GM19467 (cell line): ENCODE measurements around the gene PLXNC1.

ENCODE experiments used
- ATAC-seq: cut with Tn5 transposase; IDR thresholded peaks from one replicate; pipeline ENCODE4 v1.9.1; 2021; ENCODE audit warnings: mild to moderate bottlenecking, moderate library complexity; ENCODE audit not compliant: unreplicated experiment

Gene PLXNC1

DNA sequence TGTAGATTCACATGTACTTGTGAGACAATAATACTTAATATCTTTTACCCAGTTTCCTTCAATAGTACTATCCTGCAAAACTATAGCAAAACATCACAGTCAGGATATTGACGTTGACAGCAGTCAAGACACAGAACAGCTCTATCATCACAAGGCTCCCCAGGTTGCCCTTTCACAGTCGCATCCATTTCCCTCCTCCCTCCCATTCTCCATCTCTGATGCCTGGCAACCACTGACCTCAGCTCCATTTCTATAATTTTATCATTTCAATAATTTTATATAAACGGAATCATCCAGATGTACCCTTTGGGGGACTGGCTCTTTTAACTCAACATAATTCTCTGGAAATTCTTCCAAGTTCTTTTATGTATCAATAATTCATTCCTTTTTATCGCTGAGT lies 81.5 kb downstream of the PLXNC1 start:
- ATAC-seq: no peak

DNA sequence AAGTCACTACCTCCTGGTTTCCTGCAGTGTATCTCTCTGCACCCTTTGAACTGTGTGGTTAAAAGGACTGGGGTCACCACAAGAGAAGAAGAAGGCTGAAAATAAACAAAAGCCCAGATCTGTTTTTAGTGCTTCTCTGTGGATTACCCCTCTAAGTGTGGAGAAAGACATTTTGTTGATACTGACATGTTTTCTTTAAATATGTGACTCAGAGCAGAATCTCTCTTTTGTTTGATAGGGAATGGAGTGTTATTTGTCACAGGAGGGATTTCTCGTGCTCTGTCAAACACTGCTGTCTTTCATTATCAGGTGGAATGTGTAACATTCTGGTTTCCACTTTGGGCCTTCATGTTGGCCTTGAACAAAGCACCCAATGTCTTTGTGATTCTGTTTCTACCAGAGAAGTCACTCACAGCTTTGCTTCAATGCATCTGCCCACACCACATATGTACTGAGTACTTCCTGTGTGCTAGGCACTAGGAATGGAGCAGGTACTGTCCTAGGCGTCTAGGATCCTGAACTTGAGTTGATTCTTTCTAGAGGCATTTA lies 82.1 kb downstream of the PLXNC1 start:
- no peak for ATAC-seq

DNA sequence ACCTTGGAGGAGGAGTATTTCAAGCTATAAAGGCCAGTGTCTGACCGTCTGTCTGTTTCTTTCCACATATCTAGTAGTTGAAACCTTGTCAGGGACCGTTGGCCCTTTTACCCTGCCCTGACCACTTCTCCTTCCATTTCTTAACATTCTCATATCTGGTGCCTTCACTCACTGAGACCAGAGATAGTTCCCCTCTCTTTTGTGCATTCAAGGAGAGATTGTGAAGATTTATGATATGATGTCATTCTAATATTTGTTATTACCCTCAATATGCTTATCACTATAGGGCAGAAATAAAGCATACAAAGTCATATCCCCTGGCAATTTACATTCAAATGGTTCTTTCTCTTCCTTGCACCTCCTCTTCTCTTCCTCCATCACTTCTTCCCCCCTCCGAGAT lies 83.3 kb downstream of the PLXNC1 start:
- no peak for ATAC-seq

DNA sequence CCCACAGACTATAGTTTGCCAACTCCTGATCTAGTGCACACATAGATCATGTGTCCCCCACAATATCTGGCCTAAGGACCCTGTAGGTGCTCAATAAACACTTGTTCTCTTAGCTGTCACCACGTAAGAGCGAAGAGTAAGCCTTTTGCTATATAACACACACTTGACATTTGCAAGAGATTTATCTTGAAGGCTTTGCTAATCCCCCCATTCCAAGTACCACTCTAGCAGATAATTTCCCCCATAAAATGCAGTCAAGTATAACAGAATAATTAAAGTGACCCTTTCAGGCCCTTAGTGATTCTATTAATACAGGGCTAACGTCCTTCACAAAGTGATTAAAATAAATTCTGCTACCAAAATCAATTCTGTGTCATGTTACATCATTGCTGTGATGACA lies 87.5 kb downstream of the PLXNC1 start:
- ATAC-seq: no peak

DNA sequence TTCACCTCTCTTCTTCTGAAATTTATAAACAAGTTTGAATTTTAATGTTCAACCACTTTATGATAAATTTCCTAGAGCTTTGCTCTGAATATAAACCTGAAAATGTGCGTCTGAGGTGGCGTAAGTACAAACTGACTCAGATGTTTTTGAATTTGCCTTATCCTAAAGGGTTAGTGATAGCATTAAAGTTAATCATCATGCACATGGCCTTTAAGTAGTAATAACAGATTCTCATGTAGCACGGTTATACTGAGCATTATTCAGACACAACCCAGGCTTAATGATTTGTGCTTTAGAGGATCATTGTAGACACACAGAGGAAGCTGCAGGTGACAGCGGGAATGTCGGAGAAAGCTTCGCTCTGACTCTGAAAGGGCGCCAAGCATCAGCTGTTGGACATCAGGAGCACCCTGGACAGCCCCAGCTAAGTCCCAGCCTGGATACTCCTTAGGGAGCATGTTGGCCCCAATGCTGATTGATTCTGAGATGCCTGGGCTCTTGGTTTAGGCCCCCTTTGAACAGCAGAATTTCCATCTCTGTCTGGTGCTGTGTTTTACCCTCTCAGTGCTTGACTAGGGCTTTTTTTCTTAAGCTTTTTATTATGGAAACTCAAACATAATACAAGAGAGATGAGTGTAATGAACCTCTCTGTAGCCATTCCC lies 91.1 kb downstream of the PLXNC1 start:
- no peak for ATAC-seq

DNA sequence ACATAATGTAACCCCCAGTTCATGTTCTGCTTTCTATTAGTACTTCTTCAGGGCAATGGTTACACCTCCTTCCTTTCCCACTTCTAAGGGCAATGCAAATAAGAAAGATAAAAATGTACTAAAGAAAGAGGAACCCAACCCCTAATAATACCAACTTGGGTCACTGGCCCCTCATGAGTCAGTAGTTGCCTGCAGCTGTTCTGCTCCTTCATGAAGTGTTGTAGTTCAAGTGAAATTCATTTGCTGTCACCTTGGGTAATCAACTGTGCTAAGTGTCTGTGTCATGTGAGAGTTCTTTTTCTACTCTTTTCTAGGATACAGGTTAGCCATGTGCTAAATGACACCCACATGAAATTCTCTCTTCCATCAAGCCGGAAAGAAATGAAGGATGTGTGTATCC lies 91.8 kb downstream of the PLXNC1 start:
- ATAC-seq: peak; percentile 84

DNA sequence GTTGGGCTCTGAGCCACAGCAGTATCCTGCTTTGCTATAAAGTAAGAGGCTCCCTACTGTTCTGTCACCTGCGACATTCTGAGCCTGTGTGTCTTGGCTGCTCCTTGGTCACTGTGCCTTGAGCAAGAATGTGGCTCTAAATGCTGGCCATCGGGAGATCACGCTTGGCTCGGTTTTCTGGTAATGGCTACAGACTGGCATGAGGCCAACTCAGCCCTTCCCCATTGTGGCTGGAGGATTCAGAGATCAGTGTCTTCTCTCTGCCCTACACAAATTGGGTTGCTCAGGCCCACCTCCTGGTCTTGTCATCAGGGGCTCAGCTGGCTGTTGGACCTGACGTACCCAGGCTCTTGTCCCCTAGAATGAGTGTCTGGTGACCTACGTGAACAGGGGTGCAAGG lies 94.5 kb downstream of the PLXNC1 start:
- ATAC-seq: no peak

DNA sequence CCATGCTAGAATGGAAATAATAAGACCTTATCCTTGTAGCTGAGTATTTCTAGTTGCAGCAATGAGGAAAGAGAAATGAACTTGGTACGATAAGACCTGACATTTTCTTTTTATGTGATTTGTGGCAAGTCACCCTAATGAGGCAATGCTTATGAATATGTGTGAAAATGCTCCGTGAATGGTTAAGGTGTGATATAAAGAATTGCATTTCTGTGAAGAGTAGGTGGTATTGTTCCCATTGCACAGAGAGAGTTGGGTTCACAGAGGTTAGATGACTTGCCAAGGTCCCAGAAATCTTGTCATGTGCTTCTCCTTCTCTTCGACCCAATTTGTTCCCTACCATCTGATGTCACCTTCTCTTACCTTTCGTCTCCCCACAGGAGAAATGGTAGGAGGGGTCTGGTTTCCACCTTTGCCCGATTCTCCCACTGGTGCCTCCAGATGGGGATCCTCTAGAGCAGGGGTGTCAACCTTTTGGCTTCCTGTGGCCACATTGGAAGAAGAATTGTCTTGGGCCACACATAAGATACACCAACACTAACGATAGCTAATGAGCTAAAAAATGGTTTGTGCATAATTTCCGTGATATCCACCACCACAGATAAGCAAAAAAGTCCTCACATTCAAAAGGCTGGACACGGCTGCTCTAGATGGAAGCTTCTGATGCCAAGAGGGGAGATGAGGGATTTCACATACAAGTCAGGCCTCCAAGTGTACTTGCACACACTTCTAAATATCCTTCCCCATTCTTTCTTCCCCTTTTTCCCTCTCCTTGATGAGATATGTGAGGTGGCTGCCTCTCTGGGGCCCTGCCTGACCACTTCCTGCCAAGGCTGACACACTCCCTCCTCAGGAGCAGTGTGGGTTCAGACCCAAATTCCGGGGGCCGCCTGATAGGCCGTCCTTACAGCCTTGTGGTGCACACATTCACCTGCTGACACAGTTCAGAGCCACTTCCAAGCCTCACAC lies 96.1 kb downstream of the PLXNC1 start:
- peak; percentile 55 for ATAC-seq

DNA sequence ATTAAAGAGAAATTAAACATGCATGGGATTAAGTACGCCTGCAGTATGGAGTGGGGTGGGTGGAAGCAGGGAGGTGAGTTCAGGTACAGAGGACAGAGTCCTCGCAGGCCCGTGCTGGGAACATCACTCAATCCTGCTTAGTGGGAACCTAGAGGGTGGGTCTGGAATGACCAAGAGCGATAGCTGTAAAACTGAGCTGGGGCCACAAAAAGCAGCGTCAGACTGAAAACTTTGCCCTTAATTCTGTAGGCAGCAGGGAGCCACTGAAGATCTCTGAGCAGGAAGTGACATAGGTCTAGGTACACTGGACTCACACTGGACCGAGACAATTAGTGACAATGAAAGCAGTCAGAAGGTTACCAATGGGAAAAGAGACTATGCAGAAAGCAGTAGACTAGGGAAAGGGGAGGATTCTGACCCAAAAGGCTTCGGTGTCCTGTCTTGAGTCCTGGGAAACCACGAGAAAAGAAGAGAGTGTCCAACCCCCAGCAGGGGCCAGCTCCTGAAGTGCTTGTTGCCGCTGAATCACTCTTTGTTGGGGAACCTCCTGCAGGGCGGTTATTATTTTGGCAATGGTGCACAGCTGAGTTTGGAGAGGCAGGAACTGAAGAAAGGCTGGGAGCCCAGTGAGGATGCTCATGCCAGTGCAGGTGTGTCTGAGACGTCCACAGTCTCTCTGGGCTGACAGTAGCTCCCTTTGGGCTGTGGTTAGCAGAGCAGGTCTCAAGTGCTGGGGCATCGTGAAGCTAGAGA lies 97.4 kb downstream of the PLXNC1 start:
- no peak for ATAC-seq

DNA sequence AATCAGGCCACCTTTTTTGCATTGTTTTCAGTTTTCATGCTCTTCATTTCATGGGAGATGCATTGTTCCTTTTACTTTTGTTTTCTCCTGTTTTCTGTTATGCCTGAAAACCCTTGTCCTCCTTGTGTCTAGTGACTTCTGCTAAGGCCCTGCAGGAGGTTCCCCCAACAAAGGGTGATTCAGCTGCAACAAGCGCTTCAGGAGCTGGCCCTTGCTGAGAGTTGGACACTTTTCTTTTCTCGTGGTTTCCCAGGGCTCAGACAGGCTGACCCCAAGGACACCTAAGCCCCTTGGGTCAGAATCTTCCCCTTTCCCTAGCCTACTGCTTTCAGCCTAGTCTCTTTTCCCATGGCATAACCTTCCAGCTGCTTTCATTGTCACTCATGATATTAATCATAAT lies 98.9 kb downstream of the PLXNC1 start:
- no peak for ATAC-seq

DNA sequence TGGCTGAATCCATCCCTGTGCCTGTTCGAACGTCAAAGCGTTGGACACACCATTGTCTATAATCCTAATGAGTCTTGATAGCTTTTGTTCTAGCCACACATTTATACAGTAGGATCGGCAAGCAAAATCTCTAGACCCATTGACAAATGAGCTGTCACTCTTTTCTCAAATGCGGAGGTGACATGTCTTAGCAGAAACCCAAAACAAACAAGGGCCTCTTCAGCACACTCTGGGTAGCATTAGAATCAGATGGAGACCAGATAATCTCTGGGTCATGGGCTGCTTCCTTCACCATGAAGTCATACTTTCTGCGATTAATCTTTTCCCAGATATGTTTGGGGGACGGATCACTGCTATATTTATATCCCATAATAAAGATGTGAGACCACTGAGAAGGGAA lies 100.2 kb downstream of the PLXNC1 start:
- ATAC-seq: no peak

DNA sequence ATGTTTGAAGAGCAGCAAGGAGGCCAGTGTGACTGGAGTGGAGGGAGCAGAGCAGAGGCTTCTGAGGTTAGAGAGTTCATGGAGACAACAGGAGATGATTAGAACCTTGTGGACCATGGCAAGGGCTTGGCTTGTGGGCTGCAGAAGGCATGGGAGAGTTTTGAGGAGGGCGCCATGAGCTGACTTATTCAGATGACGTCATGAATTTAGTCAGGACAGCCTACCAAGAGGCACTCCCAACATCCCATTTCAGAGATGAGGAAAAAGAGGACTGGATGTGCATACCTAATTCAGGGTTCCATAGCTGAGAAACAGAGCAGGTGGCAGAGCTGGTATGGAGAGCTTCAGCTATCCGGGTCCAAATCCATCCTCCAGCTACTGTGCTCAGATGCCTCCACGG lies 101.8 kb downstream of the PLXNC1 start:
- ATAC-seq: no peak

DNA sequence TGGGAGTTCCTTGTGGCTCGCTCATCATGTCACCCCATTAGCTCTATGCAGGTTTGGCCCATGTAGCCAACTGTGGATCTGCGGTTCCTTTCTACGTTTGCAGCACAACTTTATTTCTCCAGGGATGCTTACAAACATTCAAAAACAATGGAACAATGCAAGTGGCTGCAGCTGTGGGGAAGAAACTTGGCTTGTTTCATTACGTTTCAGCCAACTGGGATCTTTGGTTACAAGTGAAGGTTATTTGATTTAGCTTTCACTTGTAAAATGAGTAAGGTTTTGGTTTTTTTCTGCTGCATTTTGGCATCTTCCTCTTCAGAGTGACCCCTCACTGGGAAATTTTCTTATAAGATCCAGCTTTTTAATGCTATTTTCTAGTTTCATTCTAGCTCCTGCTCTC lies 105.9 kb downstream of the PLXNC1 start:
- ATAC-seq: no peak

DNA sequence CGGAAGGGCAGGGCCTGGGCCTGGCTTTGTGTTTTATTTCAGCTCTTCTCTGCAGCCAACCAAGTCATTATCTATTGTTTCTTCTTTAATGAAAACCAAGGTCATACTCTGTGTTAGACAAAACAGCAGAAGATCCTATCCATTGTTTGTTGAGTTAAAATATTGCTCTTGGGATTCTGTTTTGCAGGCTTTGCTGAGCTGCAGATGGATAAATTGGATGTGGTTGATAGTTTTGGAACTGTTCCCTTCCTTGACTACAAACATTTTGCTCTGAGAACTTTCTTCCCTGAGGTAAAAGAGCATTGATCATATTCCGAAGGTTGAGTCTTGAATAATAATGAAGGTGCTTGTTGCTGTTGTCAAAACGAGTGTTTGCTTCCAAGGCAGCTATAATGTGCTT lies 106.6 kb downstream of the PLXNC1 start:
- no peak for ATAC-seq

DNA sequence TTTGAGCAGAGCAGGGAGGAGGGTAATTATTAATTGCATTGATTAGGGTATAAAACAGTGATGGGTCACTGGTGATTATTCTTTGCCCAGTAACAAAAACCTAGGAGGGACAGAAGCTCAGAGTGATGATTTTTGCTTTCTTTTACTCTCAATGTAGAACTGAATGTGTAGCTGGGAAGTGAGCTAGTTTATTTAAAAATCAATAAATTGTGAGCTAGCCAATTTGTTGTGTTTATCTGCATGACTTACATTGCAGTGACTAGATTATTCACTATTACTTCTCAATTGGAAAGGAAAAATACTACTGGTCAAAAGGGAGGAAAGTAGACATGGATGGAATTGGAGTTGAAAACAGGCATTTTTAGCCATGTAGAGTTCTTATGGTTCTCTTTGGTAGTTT lies 107.1 kb downstream of the PLXNC1 start:
- no peak for ATAC-seq

DNA sequence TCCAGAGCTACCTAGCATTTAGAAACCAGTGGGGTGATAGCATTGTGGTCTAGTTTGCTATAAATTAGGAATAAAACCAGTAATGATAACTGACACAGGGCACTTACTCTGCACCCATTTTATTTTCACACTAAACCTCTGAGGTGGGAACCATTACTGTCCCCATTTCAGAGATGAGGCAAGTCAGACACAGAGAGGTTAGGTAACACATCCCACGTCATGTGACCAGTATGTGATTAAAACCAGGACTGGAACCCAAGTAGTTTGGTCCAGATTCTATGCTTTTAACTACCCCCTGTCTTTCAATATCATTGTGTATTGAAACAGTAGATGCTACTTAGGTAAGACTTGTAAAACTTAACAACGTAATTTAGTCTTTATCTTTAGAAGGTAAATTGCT lies 110.2 kb downstream of the PLXNC1 start:
- peak; percentile 34 for ATAC-seq

DNA sequence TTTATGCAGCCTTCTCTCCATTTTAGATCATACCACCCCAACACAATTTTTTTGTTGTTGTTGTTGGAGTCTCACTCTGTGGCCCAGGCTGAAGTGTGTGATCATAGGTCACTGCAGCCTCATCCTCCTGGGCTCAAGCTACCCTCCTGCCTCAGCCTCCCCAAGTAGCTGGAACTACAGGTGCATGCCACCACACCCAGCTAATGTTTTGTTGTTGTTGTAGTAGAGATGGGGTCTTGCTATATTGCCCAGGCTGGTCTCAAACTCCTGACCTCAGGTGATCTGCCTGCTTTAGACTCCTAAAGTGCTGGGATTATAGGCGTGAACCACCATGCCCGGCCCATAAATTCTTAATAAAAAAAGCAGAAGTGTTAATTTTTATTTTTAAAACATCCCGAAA lies 111.6 kb downstream of the PLXNC1 start:
- ATAC-seq: no peak

DNA sequence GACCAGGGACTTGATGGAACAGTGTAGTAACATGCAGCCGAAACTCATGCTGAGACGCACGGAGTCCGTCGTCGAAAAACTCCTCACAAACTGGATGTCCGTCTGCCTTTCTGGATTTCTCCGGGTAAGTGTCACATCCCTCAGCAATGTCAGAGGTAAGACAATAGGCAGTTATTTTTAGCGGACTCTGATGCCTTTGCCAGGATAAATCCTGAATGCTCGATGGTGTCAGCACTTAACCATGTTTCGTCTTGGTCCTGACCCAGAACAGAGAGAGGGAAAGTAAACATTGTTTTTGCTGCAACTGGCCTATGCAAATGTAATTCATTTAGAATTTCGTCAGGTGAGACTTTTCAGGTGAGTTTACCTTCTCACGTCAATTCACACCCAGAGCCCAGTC lies 112.3 kb downstream of the PLXNC1 start:
- no peak for ATAC-seq

DNA sequence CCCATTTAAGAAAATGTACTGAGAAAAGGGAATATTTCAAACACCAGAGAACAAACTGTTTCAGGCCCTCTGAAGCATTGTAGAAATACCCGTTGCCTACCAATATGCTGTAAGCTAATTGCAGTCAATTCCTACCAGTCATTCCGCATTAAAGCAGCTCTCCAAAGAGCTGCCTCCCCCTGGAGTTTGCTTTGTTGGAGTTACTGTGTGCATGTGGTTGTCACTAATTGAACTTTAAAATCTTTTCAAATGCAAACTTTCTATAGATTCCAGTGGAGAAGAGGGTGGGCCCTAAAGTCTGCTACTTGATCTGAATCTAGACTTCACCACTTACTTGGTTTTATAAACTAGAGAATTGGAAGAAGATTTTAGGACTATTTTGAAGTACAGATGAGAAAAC lies 112.7 kb downstream of the PLXNC1 start:
- no peak for ATAC-seq

DNA sequence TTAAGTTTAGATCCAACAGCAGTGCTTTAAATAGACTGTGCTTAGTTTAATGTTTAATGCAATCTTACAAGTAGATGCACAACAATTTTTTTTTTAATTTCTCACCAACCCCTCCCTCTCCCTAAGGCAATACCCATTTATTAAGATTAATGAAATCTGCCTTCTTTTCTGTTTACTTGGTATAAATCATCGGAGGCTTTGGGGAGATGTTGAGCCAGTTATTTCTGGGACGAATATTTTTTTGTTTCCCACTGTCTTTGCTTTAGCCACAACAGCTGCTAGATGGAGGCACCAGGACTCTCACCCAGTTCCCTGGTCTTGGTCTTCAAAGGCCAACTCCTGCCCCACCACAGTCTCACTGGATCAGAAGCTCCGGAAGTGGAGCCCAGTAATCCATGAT lies 113.4 kb downstream of the PLXNC1 start:
- no peak for ATAC-seq

DNA sequence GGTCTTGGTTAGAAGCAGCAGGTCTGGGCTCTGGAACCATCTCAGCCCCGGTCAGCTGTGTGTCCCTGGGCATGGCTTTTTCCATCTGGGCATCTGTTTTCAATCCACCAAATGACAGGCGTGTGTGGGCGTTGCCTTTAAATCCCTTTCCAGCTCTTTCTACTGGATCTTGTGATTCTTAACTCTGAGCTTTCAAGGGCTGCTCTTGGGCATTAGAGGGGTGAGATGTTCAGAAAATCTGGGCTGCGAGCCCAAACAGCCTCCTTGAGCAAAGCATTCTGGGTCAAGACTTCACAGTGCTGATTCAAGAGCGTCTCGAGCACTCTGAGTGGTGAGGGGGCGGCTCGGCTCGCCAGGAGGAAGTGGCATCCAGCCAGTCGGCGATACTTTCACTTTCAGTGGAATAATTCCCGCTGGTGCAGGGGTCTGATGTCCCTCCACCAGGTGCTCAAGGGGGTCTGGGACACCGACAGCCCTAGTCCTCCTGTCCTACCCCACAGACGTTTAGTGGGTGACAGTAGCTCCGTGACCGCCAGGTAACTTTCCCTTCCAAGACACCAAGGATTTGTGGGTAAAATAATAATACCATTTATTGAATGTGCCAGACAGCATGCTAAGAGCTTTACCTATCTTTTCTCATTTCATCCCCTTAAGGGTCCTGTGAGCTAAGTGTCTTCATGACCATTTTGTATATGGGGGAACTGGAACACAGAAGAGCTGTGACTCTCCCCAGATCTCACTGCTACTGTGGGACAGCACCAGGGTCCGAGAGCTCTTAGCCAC lies 114.0 kb downstream of the PLXNC1 start:
- ATAC-seq: peak; percentile 54
